Measurements from ENCODE around the gene HSD17B1. TPM values are rescaled to one million over a fixed set of nuclear protein-coding genes. Genes with fewer than 3 reads are reported as not detected.

Gene HSD17B1
- total and polyA plus RNA-seq, 2 of the 13 experiments (the other 11 are each of a cell fraction or from before 2014, with no cell fraction given): 0.54 to 0.93 TPM

DNA sequence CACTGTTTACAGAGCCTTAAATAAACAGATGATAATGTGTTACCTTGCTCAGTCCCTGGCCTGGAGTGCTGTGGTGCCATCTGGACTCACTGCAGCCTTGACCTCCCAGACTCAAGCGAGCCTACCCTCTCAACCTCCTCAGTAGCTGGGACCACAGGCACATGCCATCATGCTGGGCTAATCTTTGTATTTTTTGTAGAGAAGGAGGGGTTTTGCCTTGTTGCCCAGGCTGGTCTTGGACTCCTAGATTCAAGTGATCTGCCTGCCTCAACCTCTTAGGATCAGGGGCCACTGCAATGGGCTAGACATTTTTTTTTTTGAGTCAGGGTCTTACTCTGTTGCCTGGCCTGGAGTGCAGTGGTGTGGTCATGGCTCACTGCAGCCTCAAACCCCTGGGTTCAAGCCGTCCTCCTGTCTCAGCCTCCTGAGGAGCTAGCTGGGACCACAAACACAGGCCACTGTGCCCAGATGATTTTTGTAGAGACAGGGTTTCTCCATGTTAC, 21.7 kb upstream of the HSD17B1 start (continued):
- 0 out of 2 replicates have a peak, but pooled peaks have one; percentile 21 for TF ChIP-seq ZNF775 (CRISPR knock-in tag; IDR thresholded peaks at IDR 0.05; ENCODE audit: borderline replicate concordance)
- no peak for TF ChIP-seq EZH2 (conservative IDR thresholded peaks at IDR 0.05; ENCODE audit: low read depth, low read length)
- TF ChIP-seq GABPB1 (CRISPR knock-in tag; IDR thresholded peaks at IDR 0.05): no peak; the same call in 1 of the 2 replicates
- TF ChIP-seq ZBTB33 (CRISPR knock-in tag; IDR thresholded peaks at IDR 0.05): 0 out of 2 replicates have a peak, but pooled peaks have one; percentile 25
- TF ChIP-seq, protein P1, sequence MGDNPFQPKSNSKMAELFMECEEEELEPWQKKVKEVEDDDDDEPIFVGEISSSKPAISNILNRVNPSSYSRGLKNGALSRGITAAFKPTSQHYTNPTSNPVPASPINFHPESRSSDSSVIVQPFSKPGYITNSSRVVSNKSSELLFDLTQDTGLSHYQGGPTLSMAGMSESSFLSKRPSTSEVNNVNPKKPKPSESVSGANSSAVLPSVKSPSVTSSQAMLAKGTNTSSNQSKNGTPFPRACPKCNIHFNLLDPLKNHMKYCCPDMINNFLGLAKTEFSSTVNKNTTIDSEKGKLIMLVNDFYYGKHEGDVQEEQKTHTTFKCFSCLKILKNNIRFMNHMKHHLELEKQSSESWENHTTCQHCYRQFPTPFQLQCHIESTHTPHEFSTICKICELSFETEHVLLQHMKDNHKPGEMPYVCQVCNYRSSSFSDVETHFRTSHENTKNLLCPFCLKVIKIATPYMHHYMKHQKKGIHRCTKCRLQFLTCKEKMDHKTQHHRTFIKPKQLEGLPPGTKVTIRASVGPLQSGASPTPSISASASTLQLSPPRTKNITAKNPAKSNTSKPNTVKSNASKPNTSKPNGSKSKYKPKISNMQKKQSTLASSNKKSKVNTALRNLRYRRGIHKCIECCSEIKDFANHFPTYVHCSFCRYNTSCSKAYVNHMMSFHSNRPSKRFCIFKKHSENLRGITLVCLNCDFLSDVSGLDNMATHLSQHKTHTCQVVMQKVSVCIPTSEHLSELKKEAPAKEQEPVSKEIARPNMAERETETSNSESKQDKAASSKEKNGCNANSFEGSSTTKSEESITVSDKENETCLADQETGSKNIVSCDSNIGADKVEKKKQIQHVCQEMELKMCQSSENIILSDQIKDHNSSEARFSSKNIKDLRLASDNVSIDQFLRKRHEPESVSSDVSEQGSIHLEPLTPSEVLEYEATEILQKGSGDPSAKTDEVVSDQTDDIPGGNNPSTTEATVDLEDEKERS (CRISPR knock-in tag; IDR thresholded peaks at IDR 0.05): no peak
- peak; percentile 39; the same call in 1 of the 2 replicates for TF ChIP-seq NFYC (CRISPR knock-in tag; IDR thresholded peaks at IDR 0.05)
- TF ChIP-seq REXO4 (CRISPR knock-in tag; IDR thresholded peaks at IDR 0.05; ENCODE audit: borderline replicate concordance): no peak
- no peak for TF ChIP-seq ZNF234 (CRISPR knock-in tag; conservative IDR thresholded peaks at IDR 0.05)
- peak; percentile 95 for TF ChIP-seq RXRA (CRISPR knock-in tag; IDR thresholded peaks at IDR 0.05)
- TF ChIP-seq ZC3H13 (CRISPR knock-in tag; IDR thresholded peaks at IDR 0.05): peak; percentile 73; the same call in 1 of the 2 replicates
- no peak for TF ChIP-seq ZNF75D (CRISPR knock-in tag; IDR thresholded peaks at IDR 0.05; ENCODE audit: borderline replicate concordance)
- TF ChIP-seq GATAD1 (CRISPR knock-in tag; IDR thresholded peaks at IDR 0.05): peak; percentile 84
- TF ChIP-seq SMAD1 (CRISPR knock-in tag; IDR thresholded peaks at IDR 0.05; ENCODE audit: borderline replicate concordance, low read depth): no peak
- TF ChIP-seq, protein P2, sequence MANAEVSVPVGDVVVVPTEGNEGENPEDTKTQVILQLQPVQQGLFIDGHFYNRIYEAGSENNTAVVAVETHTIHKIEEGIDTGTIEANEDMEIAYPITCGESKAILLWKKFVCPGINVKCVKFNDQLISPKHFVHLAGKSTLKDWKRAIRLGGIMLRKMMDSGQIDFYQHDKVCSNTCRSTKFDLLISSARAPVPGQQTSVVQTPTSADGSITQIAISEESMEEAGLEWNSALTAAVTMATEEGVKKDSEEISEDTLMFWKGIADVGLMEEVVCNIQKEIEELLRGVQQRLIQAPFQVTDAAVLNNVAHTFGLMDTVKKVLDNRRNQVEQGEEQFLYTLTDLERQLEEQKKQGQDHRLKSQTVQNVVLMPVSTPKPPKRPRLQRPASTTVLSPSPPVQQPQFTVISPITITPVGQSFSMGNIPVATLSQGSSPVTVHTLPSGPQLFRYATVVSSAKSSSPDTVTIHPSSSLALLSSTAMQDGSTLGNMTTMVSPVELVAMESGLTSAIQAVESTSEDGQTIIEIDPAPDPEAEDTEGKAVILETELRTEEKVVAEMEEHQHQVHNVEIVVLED (CRISPR knock-in tag; IDR thresholded peaks at IDR 0.05; ENCODE audit: borderline replicate concordance): peak; percentile 56; the same call in 1 of the 2 replicates
- TF ChIP-seq NR2F2 (IDR thresholded peaks at IDR 0.05; ENCODE audit: borderline replicate concordance, low read depth): peak; percentile 86
- no peak for TF ChIP-seq ETS1 (CRISPR knock-in tag; IDR thresholded peaks at IDR 0.05)
- TF ChIP-seq ZSCAN25 (CRISPR knock-in tag; IDR thresholded peaks at IDR 0.05): peak; percentile 75
- no peak for TF ChIP-seq REL (CRISPR knock-in tag; conservative IDR thresholded peaks at IDR 0.05)
- no peak for TF ChIP-seq U2AF1 (optimal IDR thresholded peaks at IDR 0.05; ENCODE audit: low read depth, low read length)
- TF ChIP-seq, protein P3, sequence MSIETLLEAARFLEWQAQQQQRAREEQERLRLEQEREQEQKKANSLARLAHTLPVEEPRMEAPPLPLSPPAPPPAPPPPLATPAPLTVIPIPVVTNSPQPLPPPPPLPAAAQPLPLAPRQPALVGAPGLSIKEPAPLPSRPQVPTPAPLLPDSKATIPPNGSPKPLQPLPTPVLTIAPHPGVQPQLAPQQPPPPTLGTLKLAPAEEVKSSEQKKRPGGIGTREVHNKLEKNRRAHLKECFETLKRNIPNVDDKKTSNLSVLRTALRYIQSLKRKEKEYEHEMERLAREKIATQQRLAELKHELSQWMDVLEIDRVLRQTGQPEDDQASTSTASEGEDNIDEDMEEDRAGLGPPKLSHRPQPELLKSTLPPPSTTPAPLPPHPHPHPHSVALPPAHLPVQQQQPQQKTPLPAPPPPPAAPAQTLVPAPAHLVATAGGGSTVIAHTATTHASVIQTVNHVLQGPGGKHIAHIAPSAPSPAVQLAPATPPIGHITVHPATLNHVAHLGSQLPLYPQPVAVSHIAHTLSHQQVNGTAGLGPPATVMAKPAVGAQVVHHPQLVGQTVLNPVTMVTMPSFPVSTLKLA (IDR thresholded peaks at IDR 0.05): peak; percentile 25; the same call in 1 of the 2 replicates
- no peak; the same call in 1 of the 2 replicates for TF ChIP-seq KAT7 (CRISPR knock-in tag; IDR thresholded peaks at IDR 0.05; ENCODE audit: borderline replicate concordance)
